ENCODE results near the gene SEC61A2. TPM values are rescaled to one million over a fixed set of nuclear protein-coding genes. Genes with fewer than 3 reads are reported as not detected.

Gene SEC61A2
- total and polyA plus RNA-seq, 2 of the 4 experiments (the other 2 are of a cell fraction) = 6.8 to 10.3 TPM

DNA sequence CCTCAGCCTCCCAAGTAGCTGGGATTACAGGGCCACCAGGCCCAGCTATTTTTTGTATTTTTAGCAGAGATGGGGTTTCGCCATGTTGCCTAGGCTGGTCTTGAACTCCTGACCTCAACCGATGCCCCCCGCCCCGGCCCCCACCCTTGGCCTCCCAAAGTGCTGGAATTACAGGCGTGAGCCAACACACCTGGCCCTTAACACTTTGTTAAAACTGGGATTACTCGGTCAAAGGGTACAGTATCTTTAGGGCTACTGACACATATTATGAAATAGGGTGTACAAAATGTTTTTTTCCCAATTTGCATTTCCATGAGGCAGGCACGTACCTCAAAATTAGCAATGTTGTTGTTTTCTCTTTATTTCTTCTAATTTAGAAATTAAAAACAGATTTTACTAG, 54.7 kb downstream of the SEC61A2 start:
- Histone ChIP-seq H2AK9ac (replicated peaks; ENCODE audit: low read depth, low read length, poor library complexity) (no peak overlapping the region), H3K9ac (ENCODE audit: low read depth, low read length) (no peak overlapping the region), H3K9me1 (ENCODE audit: insufficient read depth, low read length) (0 out of 2 replicates have a peak, but pooled peaks cover 6% of the 10 kb centered on the region), H3K4me1 (ENCODE audit: control insufficient read depth, insufficient read depth, low read length) (no peaks in the 10 kb centered on the region), H3K4me2 (ENCODE audit: low read depth, low read length) (no peak overlapping the region), H3K56ac (ENCODE audit: extremely low read depth, insufficient read depth, low read length) (no peak overlapping the region), H3K18ac (ENCODE audit: low read depth, low read length) (no peak overlapping the region), H4K20me1 (ENCODE audit: insufficient read depth, low read length) (0 out of 2 replicates have a peak, but pooled peaks cover 1% of the 10 kb centered on the region), H3K79me1 (ENCODE audit: low read depth in 1 of 2, low read length in 2 of 2) (peaks cover 30 to 31% of the 10 kb centered on the region in 2 experiments), H3K14ac (replicated peaks; ENCODE audit: low read depth, low read length) (no peak overlapping the region), H2AFZ (replicated peaks; ENCODE audit: low read length, poor library complexity) (no peak overlapping the region), H2BK15ac (ENCODE audit: low read depth, low read length) (no peak overlapping the region), H2BK20ac (ENCODE audit: low read depth, low read length) (no peak overlapping the region), H3K4me3 (ENCODE audit: insufficient read depth, low read depth, low read length) (no peak overlapping the region), H4K5ac (ENCODE audit: low read depth, low read length) (no peak overlapping the region), H3K27ac (ENCODE audit: insufficient read depth, low read length) (no peak overlapping the region), H3K27me3 (ENCODE audit: control insufficient read depth, insufficient read depth, low read length) (no peaks in the 10 kb centered on the region), H3K9me3 (ENCODE audit: control insufficient read depth, insufficient read depth, low read length) (no peaks in the 10 kb centered on the region), H2BK120ac (ENCODE audit: low read depth, low read length) (no peak overlapping the region), H3K4ac (ENCODE audit: low read depth, low read length) (no peak overlapping the region), H4K91ac (ENCODE audit: insufficient read depth, low read depth, low read length) (no peak overlapping the region), H3K23ac (ENCODE audit: low read depth, low read length) (no peak overlapping the region), H3K36me3 (ENCODE audit: control insufficient read depth, insufficient read depth, low read length) (peaks cover 21% of the 10 kb centered on the region), H4K8ac (ENCODE audit: low read depth in 2 of 2, low read length in 2 of 2) (no peak overlapping the region), H2BK5ac (ENCODE audit: low read depth, low read length, poor library complexity, severe bottlenecking) (no peak overlapping the region), H2AK5ac (ENCODE audit: low read depth, low read length) (no peak overlapping the region)
- dilution Hi-C loops (cut with HindIII; ENCODE audit: low sequenced_read_pairs, unreplicated experiment) = no loop called here
- CTCF ChIA-PET = no interaction called here
- POLR2A ChIA-PET (ENCODE audit: unreplicated experiment) = no interaction called here
- in situ Hi-C loops (cut with MboI; ENCODE audit: low sequenced_read_pairs) = no loop called here
- no peak for DNase-seq
- intact Hi-C loops (cut with micrococcal nuclease) = no loop called here
- no peak for ATAC-seq (ENCODE audit: low read depth)
- WGBS, 2 experiments (ENCODE audit: extremely low coverage in 2 of 2, insufficient read length in 1 of 2) = no CpG with 5 or more reads among the region's 7 CpGs
- no TSS peak for BruUV-seq (replicated peaks)
- TF ChIP-seq MAFK (IDR thresholded peaks at IDR 0.05; ENCODE audit: low read depth, low read length) (no peak), RAD21 (IDR thresholded peaks at IDR 0.05; ENCODE audit: low read length) (no peak), NFE2L2 (IDR thresholded peaks at IDR 0.05; ENCODE audit: low read depth, low read length) (no peak), BHLHE40 (IDR thresholded peaks at IDR 0.05; ENCODE audit: low read depth, low read length) (no peak), MXI1 (IDR thresholded peaks at IDR 0.05; ENCODE audit: borderline replicate concordance, low read depth, low read length) (no peak), RCOR1 (IDR thresholded peaks at IDR 0.05; ENCODE audit: insufficient replicate concordance, low read length) (no peak), SMC3 (IDR thresholded peaks at IDR 0.05; ENCODE audit: low read depth, low read length) (no peak), FOS (IDR thresholded peaks at IDR 0.05; ENCODE audit: low read depth, low read length) (no peak), CEBPB (IDR thresholded peaks at IDR 0.05; ENCODE audit: low read depth, low read length) (no peak), CHD1 (IDR thresholded peaks at IDR 0.05; ENCODE audit: low read depth, low read length) (no peak)
- TF ChIP-seq, protein P1, sequence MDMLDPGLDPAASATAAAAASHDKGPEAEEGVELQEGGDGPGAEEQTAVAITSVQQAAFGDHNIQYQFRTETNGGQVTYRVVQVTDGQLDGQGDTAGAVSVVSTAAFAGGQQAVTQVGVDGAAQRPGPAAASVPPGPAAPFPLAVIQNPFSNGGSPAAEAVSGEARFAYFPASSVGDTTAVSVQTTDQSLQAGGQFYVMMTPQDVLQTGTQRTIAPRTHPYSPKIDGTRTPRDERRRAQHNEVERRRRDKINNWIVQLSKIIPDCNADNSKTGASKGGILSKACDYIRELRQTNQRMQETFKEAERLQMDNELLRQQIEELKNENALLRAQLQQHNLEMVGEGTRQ (IDR thresholded peaks at IDR 0.05; ENCODE audit: low read depth, low read length) = no peak
